Mesenchymal stem cell (in vitro differentiated cells and primary cell): ENCODE measurements around the gene PPP1R3D.
"Not testable (repeated sequence)": the region's sequence is repeated elsewhere in the genome, so short reads cannot be mapped to it uniquely, and the experiment has no call there.

Experiments
- DNase-seq: peaks from one replicate; pipeline ENCODE4 v3.0.0-alpha.2; 2013
- H2AFZ ChIP-seq: one replicate; pipeline ENCODE4 v1.6.1; 2013; ENCODE audit warnings: low read depth, mild to moderate bottlenecking, control low read depth, inconsistent platforms, low read length, moderate library complexity
- H2AK5ac ChIP-seq: 2 replicates; pipeline ENCODE4 v1.6.1; 2013; ENCODE audit warnings: low read length, moderate library complexity, mild to moderate bottlenecking, inconsistent platforms; ENCODE audit not compliant: severe bottlenecking
- H2BK120ac ChIP-seq: one replicate; pipeline ENCODE4 v1.6.1; 2013; ENCODE audit warnings: low read depth, mild to moderate bottlenecking, inconsistent platforms, low read length, moderate library complexity
- H2BK12ac ChIP-seq, 2 experiments: one replicate each; pipeline ENCODE4 v1.6.1; 2013; ENCODE audit warnings: inconsistent platforms in 2 of 2, low read length in 2 of 2, mild to moderate bottlenecking in 2 of 2, moderate library complexity in 2 of 2, control low read depth in 1 of 2
- H2BK15ac ChIP-seq: one replicate; pipeline ENCODE4 v1.6.1; 2013; ENCODE audit warnings: mild to moderate bottlenecking, low read depth, inconsistent platforms; ENCODE audit not compliant: poor library complexity, severe bottlenecking
- H2BK5ac ChIP-seq: 2 replicates; pipeline ENCODE4 v1.6.1; 2013; ENCODE audit warnings: low read depth, mild to moderate bottlenecking, low read length, control low read depth, inconsistent platforms; ENCODE audit not compliant: poor library complexity, severe bottlenecking
- H3K14ac ChIP-seq, 2 experiments: one replicate each; pipeline ENCODE4 v1.6.1; 2013; ENCODE audit warnings: inconsistent platforms in 2 of 2, low read length in 2 of 2, control low read depth in 1 of 2, mild to moderate bottlenecking in 1 of 2, moderate library complexity in 1 of 2
- H3K18ac ChIP-seq, 2 experiments: one replicate each; pipeline ENCODE4 v1.6.1; 2013; ENCODE audit warnings: inconsistent platforms in 2 of 2, low read length in 2 of 2, control low read depth in 1 of 2, low read depth in 1 of 2, mild to moderate bottlenecking in 1 of 2
- H3K23ac ChIP-seq, 2 experiments: one replicate each; pipeline ENCODE4 v1.6.1; 2013; ENCODE audit warnings: inconsistent platforms in 2 of 2, low read length in 2 of 2, mild to moderate bottlenecking in 2 of 2, moderate library complexity in 2 of 2, control low read depth in 1 of 2
- H3K27ac ChIP-seq: 2 replicates; pipeline ENCODE4 v1.5.1; 2013; ENCODE audit warnings: mild to moderate bottlenecking, moderate library complexity, low read length, control low read depth, inconsistent platforms; ENCODE audit not compliant: poor library complexity, severe bottlenecking
- H3K27me3 ChIP-seq, 2 experiments: 2 replicates each; pipeline versions ENCODE4 v1.6.1 to v1.7.0; 2013; ENCODE audit warnings: low read length in 2 of 2, mild to moderate bottlenecking in 2 of 2, moderate library complexity in 2 of 2, control low read depth in 1 of 2, inconsistent platforms in 1 of 2; ENCODE audit not compliant: control insufficient read depth in 1 of 2, insufficient read depth in 1 of 2
- H3K36me3 ChIP-seq, 2 experiments: 2 replicates each; pipeline versions ENCODE4 v1.6.1 to v1.7.0; 2013; ENCODE audit warnings: low read length in 2 of 2, control low read depth in 1 of 2, inconsistent platforms in 1 of 2, low read depth in 1 of 2, mild to moderate bottlenecking in 1 of 2; ENCODE audit not compliant: insufficient read depth in 2 of 2, control insufficient read depth in 1 of 2
- H3K4ac ChIP-seq, 2 experiments: one replicate each; pipeline ENCODE4 v1.6.1; 2013; ENCODE audit warnings: inconsistent platforms in 2 of 2, low read length in 2 of 2, mild to moderate bottlenecking in 2 of 2, moderate library complexity in 2 of 2, control low read depth in 1 of 2, low read depth in 1 of 2
- H3K4me1 ChIP-seq: 2 replicates; pipeline ENCODE4 v1.6.1; 2013; ENCODE audit warnings: low read depth, low read length, control low read depth; ENCODE audit not compliant: control insufficient read depth, insufficient read depth
- H3K4me2 ChIP-seq: 2 replicates; pipeline ENCODE4 v1.6.1; 2013; ENCODE audit warnings: low read length, mild to moderate bottlenecking, inconsistent platforms; ENCODE audit not compliant: poor library complexity, severe bottlenecking
- H3K4me3 ChIP-seq, 2 experiments: 2 replicates each; pipeline versions ENCODE4 v1.5.1 to v1.7.0; 2013; ENCODE audit warnings: low read length in 2 of 2, mild to moderate bottlenecking in 2 of 2, control low read depth in 1 of 2, low read depth in 1 of 2; ENCODE audit not compliant: insufficient read depth in 1 of 2
- H3K79me1 ChIP-seq: replicated peaks from 2 replicates; pipeline ENCODE4 v1.6.1; 2013; ENCODE audit warnings: mild to moderate bottlenecking, control low read depth, low read length, inconsistent platforms; ENCODE audit not compliant: poor library complexity, severe bottlenecking
- H3K9ac ChIP-seq: 2 replicates; pipeline ENCODE4 v1.7.0; 2013; ENCODE audit warnings: mild to moderate bottlenecking, low read length, moderate library complexity
- H3K9me3 ChIP-seq: 2 replicates; pipeline ENCODE4 v1.7.0; 2013; ENCODE audit warnings: mild to moderate bottlenecking, low read length; ENCODE audit not compliant: control insufficient read depth
- H4K8ac ChIP-seq: one replicate; pipeline ENCODE4 v1.6.1; 2013; ENCODE audit warnings: inconsistent platforms, mild to moderate bottlenecking, low read length, moderate library complexity
- H4K91ac ChIP-seq: one replicate; pipeline ENCODE4 v1.6.1; 2013; ENCODE audit warnings: mild to moderate bottlenecking, low read length, inconsistent platforms
- WGBS: methylation state at CpG from one replicate; pipeline ENCODE4 v1.1.7; 2013; ENCODE audit warnings: mixed read lengths; 5-methylcytosine and 5-hydroxymethylcytosine counted together

The PPP1R3D gene

GRCh38 chr20:59957568-59957967 lies 17.5 kb upstream of the PPP1R3D start:
- H2BK12ac ChIP-seq, H3K4me2 ChIP-seq, H3K36me3 ChIP-seq, H3K4me3 ChIP-seq, H3K14ac ChIP-seq, H2BK15ac ChIP-seq, H2AK5ac ChIP-seq, DNase-seq, H3K4me1 ChIP-seq, H4K8ac ChIP-seq, H3K9me3 ChIP-seq, H3K18ac ChIP-seq, H3K9ac ChIP-seq, H3K27ac ChIP-seq, H3K4ac ChIP-seq, H2BK120ac ChIP-seq, H3K27me3 ChIP-seq, H2BK5ac ChIP-seq, H3K23ac ChIP-seq, H4K91ac ChIP-seq, H3K79me1 ChIP-seq, H2AFZ ChIP-seq: not testable (repeated sequence)

GRCh38 chr20:59955131-59955796 lies 15.2 kb upstream of the PPP1R3D start:
- Histone ChIP-seq H2BK5ac (no peak overlapping the region), H3K14ac (no peak overlapping the region), H3K79me1 (peaks cover under 1% of the 10 kb centered on the region), H3K4me3 (no peak overlapping the region), H3K27me3 (no peaks in the 10 kb centered on the region), H4K91ac (no peak overlapping the region), H2BK15ac (no peak overlapping the region), H2AFZ (no peak overlapping the region), H3K9ac (no peak overlapping the region), H3K9me3 (no peaks in the 10 kb centered on the region), H3K18ac (no peak overlapping the region), H3K4me2 (no peak overlapping the region), H2AK5ac (no peak overlapping the region), H4K8ac (no peak overlapping the region), H3K4me1 (no peaks in the 10 kb centered on the region), H3K36me3 (no peaks in the 10 kb centered on the region), H3K4ac (no peak overlapping the region), H2BK120ac (no peak overlapping the region), H2BK12ac (no peak overlapping the region), H3K27ac (no peak overlapping the region), H3K23ac (no peak overlapping the region)
- DNase-seq, result peak; percentile 27
- 77% methylated on average over 7 of the region's 8 CpGs for WGBS

- H3K14ac ChIP-seq, result no peak overlapping the region
- H3K4me1 ChIP-seq, result no peaks in the 10 kb centered on the region
- no peak overlapping the region for H2AFZ ChIP-seq
- no peak overlapping the region for H3K9ac ChIP-seq
- peaks cover 2% of the 10 kb centered on the region for H3K79me1 ChIP-seq
- no peak overlapping the region for H2BK5ac ChIP-seq
- no peaks in the 10 kb centered on the region for H3K9me3 ChIP-seq
- no peak overlapping the region for H2BK12ac ChIP-seq
- 76% methylated on average over 4 of the region's 4 CpGs for WGBS
- H3K27ac ChIP-seq, result no peak overlapping the region
- H3K4me3 ChIP-seq, result no peak overlapping the region
- no peak overlapping the region for H3K23ac ChIP-seq
- H4K91ac ChIP-seq, result no peak overlapping the region
- H3K18ac ChIP-seq, result no peak overlapping the region
- H2BK15ac ChIP-seq, result no peak overlapping the region
- H4K8ac ChIP-seq, result no peak overlapping the region
- DNase-seq, result no peak
- H2BK120ac ChIP-seq, result no peak overlapping the region
- H3K4me2 ChIP-seq, result no peak overlapping the region
- no peaks in the 10 kb centered on the region for H3K36me3 ChIP-seq
- no peak overlapping the region for H2AK5ac ChIP-seq
- no peaks in the 10 kb centered on the region for H3K27me3 ChIP-seq
- H3K4ac ChIP-seq, result no peak overlapping the region
Measured at GRCh38 chr20:59954718-59955117, 14.6 kb upstream of the PPP1R3D start.

- H2BK120ac ChIP-seq, result no peak overlapping the region
- H3K14ac ChIP-seq, result no peak overlapping the region
- H2AFZ ChIP-seq, result no peak overlapping the region
- H3K23ac ChIP-seq, result no peak overlapping the region
- no peak overlapping the region for H3K4me2 ChIP-seq
- H3K9ac ChIP-seq, result no peak overlapping the region
- peaks cover 0 to 14% of the 10 kb centered on the region in 2 experiments for H3K36me3 ChIP-seq
- H4K91ac ChIP-seq, result no peak overlapping the region
- no peak overlapping the region for H3K4ac ChIP-seq
- no peak overlapping the region for H2BK5ac ChIP-seq
- H2AK5ac ChIP-seq, result no peak overlapping the region
- no peak overlapping the region for H4K8ac ChIP-seq
- H2BK12ac ChIP-seq, result no peak overlapping the region
- H2BK15ac ChIP-seq, result no peak overlapping the region
- H3K18ac ChIP-seq, result no peak overlapping the region
- no peak overlapping the region for H3K27ac ChIP-seq
- H3K27me3 ChIP-seq, result no peaks in the 10 kb centered on the region
- H3K4me3 ChIP-seq, result no peak overlapping the region
- DNase-seq, result no peak
- no peaks in the 10 kb centered on the region for H3K4me1 ChIP-seq
- no peaks in the 10 kb centered on the region for H3K9me3 ChIP-seq
- peaks cover 4% of the 10 kb centered on the region for H3K79me1 ChIP-seq
- 92% methylated on average over 4 of the region's 6 CpGs for WGBS
Measured at GRCh38 chr20:59949911-59950310, 9.8 kb upstream of the PPP1R3D start.
